HEK293T (cell line): ENCODE measurements around the gene KDM2B.

Experiments used
- FOXM1 ChIP-seq: fragments of 450-650 bp; IDR thresholded peaks from 2 replicates; pipeline ENCODE4 v1.6.1; 2017; ENCODE audit warnings: mild to moderate bottlenecking, borderline replicate concordance
- TARDBP ChIP-seq: fragments of 450-650 bp; IDR thresholded peaks from 2 replicates; pipeline ENCODE4 v1.6.1; 2016
- ZNF384 ChIP-seq: fragments of 450-650 bp; IDR thresholded peaks from 2 replicates; pipeline ENCODE4 v1.6.1; 2016
- TF ChIP-seq, protein P1 (sequence below): fragments of 450-650 bp; IDR thresholded peaks from 2 replicates; pipeline ENCODE4 v1.6.1; 2016

DNA sequence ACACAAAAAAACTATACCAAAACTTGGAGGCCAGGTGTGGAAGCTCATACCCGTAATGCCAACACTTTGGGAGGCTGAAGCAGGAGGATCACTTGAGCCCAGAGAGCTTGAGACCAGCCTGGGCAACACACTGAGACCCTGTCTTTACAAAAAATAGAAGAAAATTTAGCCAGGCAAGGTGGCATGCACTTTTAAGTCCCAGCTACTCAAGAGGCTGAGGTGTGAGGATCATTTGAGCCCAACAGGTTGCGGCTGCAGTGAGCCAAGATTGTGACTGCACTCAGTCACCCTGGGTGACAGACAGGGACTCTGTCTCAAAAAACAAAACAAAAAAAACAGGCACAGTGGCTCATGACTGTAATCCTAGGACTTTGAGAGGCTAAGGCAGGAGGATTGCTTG is 105.5 kb downstream of the KDM2B start:
- no peak for TF ChIP-seq TARDBP
- no peak for TF ChIP-seq ZNF384
- TF ChIP-seq, protein P1, sequence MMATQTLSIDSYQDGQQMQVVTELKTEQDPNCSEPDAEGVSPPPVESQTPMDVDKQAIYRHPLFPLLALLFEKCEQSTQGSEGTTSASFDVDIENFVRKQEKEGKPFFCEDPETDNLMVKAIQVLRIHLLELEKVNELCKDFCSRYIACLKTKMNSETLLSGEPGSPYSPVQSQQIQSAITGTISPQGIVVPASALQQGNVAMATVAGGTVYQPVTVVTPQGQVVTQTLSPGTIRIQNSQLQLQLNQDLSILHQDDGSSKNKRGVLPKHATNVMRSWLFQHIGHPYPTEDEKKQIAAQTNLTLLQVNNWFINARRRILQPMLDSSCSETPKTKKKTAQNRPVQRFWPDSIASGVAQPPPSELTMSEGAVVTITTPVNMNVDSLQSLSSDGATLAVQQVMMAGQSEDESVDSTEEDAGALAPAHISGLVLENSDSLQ, result no peak
- no peak for TF ChIP-seq FOXM1
